ENCODE results near the gene CARMIL3.
A peak's percentile ranks its signal among the peaks of the same experiment; 100 is the strongest.

The CARMIL3 gene

DNA sequence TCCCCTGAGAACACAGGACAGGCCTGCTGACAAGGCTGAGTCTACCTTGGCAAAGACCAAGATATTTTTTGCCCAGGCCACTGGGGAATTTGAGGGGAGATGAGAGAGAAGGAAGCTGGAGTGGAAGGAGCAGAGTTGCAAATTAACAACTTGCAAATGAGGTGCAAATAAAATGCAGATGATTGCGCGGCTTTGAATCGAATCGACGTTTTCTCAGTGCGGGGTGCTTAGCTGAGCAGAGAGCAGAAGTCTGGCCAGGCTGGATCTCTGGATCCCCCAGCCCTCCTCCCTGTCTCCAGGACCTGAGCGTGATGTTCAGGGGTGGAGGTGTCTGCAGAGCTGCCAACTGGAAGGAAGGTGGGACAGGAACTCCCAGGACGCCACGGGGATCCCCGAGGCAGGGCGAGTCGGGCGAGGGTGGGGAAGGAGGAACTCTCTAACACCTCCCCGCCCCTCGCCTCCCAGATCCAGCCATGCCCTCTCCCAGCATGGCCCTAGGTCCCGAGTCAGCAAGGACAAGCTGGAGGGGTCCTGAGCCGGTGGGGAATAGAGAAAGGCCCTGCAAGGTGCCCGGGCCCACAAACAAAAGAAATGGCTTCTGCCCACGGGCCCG lies 527 bp upstream of the CARMIL3 start:
- Histone ChIP-seq H4K20me1 (ENCODE audit: insufficient read depth, low read length) (no peaks in the 10 kb centered on the region), H3K4me1 (ENCODE audit: low read length) (no peaks in the 10 kb centered on the region), H3K9me3 (replicated peaks; ENCODE audit: insufficient read depth, low read length) (no peaks in the 10 kb centered on the region), H3K27ac (ENCODE audit: low read length) (no peak overlapping the region), H3K36me3 (replicated peaks; ENCODE audit: insufficient read depth, low read length) (no peaks in the 10 kb centered on the region), H2AFZ (ENCODE audit: low read length) (peak overlapping the region; percentile 85), H3F3A (ENCODE audit: insufficient read depth, low read length) (no peaks in the 10 kb centered on the region), H3K4me2 (ENCODE audit: low read depth, low read length) (peak overlapping the region; percentile 92; the same call in 1 of the 2 replicates), H3K9me2 (replicated peaks; ENCODE audit: insufficient read depth, low read length) (no peaks in the 10 kb centered on the region), H3K79me2 (ENCODE audit: low read length) (no peaks in the 10 kb centered on the region), H3K27me3 (replicated peaks; ENCODE audit: insufficient read depth, low read length) (no peaks in the 10 kb centered on the region; the same call in 1 of the 2 replicates), H3K4me3 (ENCODE audit: low read length) (peak overlapping the region; percentile 61), H3K9ac (ENCODE audit: low read length) (peak overlapping the region; percentile 33; the same call in 1 of the 2 replicates)
- TF ChIP-seq EZH2 (optimal IDR thresholded peaks at IDR 0.05; ENCODE audit: low read depth, low read length), result no peak
- TF ChIP-seq EZH2phosphoT487 (IDR thresholded peaks at IDR 0.05; ENCODE audit: low read length), result no peak
- TF ChIP-seq, protein P1, sequence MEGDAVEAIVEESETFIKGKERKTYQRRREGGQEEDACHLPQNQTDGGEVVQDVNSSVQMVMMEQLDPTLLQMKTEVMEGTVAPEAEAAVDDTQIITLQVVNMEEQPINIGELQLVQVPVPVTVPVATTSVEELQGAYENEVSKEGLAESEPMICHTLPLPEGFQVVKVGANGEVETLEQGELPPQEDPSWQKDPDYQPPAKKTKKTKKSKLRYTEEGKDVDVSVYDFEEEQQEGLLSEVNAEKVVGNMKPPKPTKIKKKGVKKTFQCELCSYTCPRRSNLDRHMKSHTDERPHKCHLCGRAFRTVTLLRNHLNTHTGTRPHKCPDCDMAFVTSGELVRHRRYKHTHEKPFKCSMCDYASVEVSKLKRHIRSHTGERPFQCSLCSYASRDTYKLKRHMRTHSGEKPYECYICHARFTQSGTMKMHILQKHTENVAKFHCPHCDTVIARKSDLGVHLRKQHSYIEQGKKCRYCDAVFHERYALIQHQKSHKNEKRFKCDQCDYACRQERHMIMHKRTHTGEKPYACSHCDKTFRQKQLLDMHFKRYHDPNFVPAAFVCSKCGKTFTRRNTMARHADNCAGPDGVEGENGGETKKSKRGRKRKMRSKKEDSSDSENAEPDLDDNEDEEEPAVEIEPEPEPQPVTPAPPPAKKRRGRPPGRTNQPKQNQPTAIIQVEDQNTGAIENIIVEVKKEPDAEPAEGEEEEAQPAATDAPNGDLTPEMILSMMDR (IDR thresholded peaks at IDR 0.05; ENCODE audit: low read length), result no peak
- DNase-seq, result no peak

GRCh38 chr14:24052656-24053547 lies 1.1 kb downstream of the CARMIL3 start:
- Histone ChIP-seq H3K27ac (ENCODE audit: low read length) (no peak overlapping the region), H4K20me1 (ENCODE audit: insufficient read depth, low read length) (no peaks in the 10 kb centered on the region), H3K4me2 (ENCODE audit: low read depth, low read length) (peak overlapping the region; percentile 92; the same call in 1 of the 2 replicates), H3K9ac (ENCODE audit: low read length) (no peak overlapping the region), H3K27me3 (replicated peaks; ENCODE audit: insufficient read depth, low read length) (no peaks in the 10 kb centered on the region; the same call in 1 of the 2 replicates), H2AFZ (ENCODE audit: low read length) (no peak overlapping the region), H3K9me3 (replicated peaks; ENCODE audit: insufficient read depth, low read length) (no peaks in the 10 kb centered on the region), H3K36me3 (replicated peaks; ENCODE audit: insufficient read depth, low read length) (no peaks in the 10 kb centered on the region), H3F3A (ENCODE audit: insufficient read depth, low read length) (no peaks in the 10 kb centered on the region), H3K4me3 (ENCODE audit: low read length) (peak overlapping the region; percentile 61; the same call in 1 of the 2 replicates), H3K79me2 (ENCODE audit: low read length) (no peaks in the 10 kb centered on the region), H3K9me2 (replicated peaks; ENCODE audit: insufficient read depth, low read length) (no peaks in the 10 kb centered on the region), H3K4me1 (ENCODE audit: low read length) (no peaks in the 10 kb centered on the region)
- DNase-seq, result no peak
- no peak for TF ChIP-seq EZH2phosphoT487 (IDR thresholded peaks at IDR 0.05; ENCODE audit: low read length)
- TF ChIP-seq, protein P1 (IDR thresholded peaks at IDR 0.05; ENCODE audit: low read length), result no peak
- TF ChIP-seq EZH2 (optimal IDR thresholded peaks at IDR 0.05; ENCODE audit: low read depth, low read length), result no peak

GRCh38 chr14:24053548-24054323 lies 1.9 kb downstream of the CARMIL3 start:
- no peaks in the 10 kb centered on the region; the same call in 1 of the 2 replicates for H3K27me3 ChIP-seq (replicated peaks; ENCODE audit: insufficient read depth, low read length)
- H3K9me2 ChIP-seq (replicated peaks; ENCODE audit: insufficient read depth, low read length), result no peaks in the 10 kb centered on the region
- no peaks in the 10 kb centered on the region for H4K20me1 ChIP-seq (ENCODE audit: insufficient read depth, low read length)
- no peak overlapping the region for H3K4me3 ChIP-seq (ENCODE audit: low read length)
- no peak overlapping the region for H3K9ac ChIP-seq (ENCODE audit: low read length)
- no peak overlapping the region for H3K27ac ChIP-seq (ENCODE audit: low read length)
- no peaks in the 10 kb centered on the region for H3K36me3 ChIP-seq (replicated peaks; ENCODE audit: insufficient read depth, low read length)
- H3K9me3 ChIP-seq (replicated peaks; ENCODE audit: insufficient read depth, low read length), result no peaks in the 10 kb centered on the region
- no peaks in the 10 kb centered on the region for H3K4me1 ChIP-seq (ENCODE audit: low read length)
- H3K79me2 ChIP-seq (ENCODE audit: low read length), result no peaks in the 10 kb centered on the region
- no peaks in the 10 kb centered on the region for H3F3A ChIP-seq (ENCODE audit: insufficient read depth, low read length)
- no peak for TF ChIP-seq EZH2phosphoT487 (IDR thresholded peaks at IDR 0.05; ENCODE audit: low read length)
- TF ChIP-seq, protein P1 (IDR thresholded peaks at IDR 0.05; ENCODE audit: low read length), result no peak
- TF ChIP-seq EZH2 (optimal IDR thresholded peaks at IDR 0.05; ENCODE audit: low read depth, low read length), result no peak
- H2AFZ ChIP-seq (ENCODE audit: low read length), result no peak overlapping the region
- H3K4me2 ChIP-seq (ENCODE audit: low read depth, low read length), result no peak overlapping the region
- DNase-seq, result no peak
